C4-2B (cell line): ENCODE results near the gene FRMPD2.

ENCODE experiments used
- CTCF ChIP-seq: fragments of 450-650 bp; conservative IDR thresholded peaks from 2 replicates; pipeline ENCODE4 v1.5.1; 2017; ENCODE audit warnings: mild to moderate bottlenecking
- ZFX ChIP-seq: fragments of 450-650 bp; IDR thresholded peaks from 2 replicates; pipeline ENCODE4 v1.6.1; 2017

- no peak for TF ChIP-seq CTCF
- TF ChIP-seq ZFX = no peak
These were observed 77.1 kb downstream of the FRMPD2 start for GRCh38 chr10:48197236-48197899.
